ENCODE measurements around the gene CD1D.
"Not testable (repeated sequence)": the region's sequence is repeated elsewhere in the genome, so short reads cannot be mapped to it uniquely, and the experiment has no call there.

The CD1D gene

DNA sequence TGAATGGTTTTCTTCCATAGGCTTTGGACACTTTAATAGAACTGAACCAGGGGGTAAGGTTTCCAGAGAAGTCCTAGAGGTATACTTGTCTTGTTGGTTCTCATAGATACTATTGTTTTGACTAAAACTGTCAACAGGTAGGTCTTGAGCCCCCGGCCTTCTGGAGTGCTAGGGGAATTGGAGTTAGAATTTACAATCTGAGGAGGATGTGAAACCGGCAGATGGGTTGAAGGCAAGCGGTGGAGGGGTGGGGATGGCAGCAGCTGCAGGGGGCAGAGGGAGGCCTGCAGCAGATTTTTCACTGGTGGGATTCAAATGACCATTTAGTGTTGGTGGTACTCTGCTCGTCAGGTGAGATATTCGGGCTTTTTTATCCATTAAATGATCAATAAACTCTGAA lies 4.3 kb upstream of the CD1D start:
- no peak for DNase-seq (ENCODE audit: low read depth)

DNA sequence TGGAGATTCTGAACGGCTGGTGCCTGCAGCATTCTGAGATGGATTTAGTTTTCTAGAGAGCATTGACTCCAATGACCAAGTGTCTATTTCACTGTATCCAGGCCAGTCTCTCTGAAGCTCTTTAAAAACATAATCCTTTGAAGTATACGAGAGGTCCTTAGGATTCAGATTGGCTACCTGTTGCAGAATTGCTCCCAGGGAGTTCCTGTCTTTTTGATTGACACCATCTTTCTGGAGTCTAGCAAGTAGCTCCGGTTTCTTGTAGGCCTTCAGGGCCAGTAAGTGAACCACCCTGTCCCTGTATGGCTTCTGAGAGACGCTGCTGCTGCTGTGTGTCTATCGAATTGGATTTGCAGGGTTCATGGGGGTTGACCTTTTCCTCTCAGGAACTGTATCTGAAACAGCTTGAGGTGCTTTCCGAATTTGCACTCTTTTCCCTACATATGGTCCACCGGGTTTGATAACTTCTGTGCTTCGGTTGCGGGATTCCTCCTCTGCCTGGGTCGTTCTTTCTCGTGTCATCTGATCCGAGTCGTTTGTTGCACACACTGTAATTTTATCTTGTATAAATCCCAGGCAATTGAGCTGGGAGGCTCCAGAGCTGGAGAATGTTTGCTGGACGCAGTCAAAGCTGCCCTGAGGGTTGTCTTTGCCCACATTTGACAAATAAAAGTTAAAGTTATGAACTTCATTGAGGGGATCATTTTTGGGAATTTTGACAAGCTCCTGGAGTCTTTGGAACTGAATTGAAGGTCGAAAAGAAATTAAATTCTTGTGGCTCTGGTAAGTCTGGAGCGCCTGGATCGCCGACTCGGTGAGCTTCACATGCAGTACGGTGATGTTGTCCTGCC lies 3.6 kb upstream of the CD1D start:
- not testable (repeated sequence) for DNase-seq (ENCODE audit: low read depth)

DNA sequence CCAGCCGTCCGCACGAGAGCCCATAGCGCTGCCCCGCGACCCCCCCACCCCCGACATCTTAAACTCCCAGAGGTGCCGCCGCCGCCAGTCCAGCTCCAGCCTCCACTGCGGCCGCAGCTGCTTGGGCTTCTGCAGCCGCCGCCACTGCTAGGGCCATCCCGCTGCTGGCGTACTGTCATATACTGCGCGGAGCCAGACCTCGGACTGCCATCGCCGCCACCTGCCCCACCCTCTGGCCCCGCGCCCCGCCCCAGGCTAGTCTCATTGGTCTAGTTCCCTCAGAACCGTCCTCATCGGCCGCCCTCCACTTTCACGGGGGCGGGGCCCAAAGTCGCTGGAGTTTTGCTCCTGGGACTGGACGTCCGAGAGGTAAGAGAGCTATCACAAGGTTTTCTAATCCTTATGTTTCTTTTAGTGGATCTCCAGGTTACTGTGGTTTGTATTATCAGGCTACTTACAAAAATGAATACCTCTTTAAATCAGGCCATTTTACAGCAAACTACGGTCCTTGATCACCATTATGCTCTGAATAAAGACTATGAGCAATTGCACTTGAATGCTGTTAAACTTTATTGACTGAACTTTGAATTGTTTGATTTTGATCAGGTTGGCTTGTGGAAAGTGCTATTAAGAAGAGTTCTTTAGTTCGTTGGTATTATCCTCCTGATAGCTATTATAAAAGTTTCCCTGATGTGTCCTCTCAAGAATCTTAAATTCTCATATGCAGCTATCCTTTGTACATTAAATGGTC lies 2.8 kb upstream of the CD1D start:
- no peak for DNase-seq (ENCODE audit: low read depth)

DNA sequence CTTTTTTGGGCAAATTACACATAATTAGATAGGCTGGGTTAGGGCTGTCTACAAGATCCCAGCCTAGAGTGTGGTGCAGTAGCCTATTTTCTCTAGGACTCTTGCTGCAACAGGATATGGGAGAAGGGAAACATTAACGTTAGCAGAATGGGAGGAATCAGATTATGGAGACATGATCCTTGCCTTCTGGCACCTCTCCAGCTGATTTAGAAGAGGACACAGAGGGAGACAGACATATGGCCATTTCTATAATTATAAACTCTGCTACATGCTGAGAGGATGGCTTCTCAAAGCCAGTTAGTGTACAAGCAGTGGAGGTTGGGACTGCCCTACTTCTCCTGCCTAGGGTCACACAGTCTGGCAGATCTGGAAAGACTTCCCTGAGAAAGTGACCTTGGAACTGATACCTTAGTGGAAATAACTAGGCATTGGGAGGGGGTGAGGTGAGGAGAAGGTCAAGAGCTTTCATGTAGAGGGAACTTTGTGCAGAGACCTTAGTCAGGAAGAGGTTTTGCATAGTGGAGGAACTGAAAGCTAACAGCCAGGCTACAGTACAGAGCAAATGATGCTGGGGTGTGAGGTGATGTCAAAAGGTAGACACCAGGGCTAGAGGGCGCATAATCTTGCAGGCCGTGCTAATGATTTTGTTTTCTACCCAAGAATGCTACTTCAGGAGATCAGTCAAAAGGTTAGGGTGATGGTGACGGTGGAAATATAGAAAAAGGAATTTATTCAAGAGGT lies 1.2 kb upstream of the CD1D start:
- DNase-seq (ENCODE audit: low read depth), result no peak

DNA sequence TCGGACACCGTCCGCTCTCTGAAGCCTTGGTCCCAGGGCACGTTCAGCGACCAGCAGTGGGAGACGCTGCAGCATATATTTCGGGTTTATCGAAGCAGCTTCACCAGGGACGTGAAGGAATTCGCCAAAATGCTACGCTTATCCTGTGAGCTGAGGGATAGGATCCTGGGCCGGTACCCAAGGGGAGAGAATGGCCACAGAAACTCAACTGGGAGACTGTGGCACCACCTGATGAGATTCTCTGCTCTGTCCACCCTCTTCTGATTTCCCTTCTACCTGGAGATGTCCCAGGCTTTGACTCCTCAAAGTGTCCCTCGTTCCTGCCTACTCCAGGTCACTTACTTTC lies 855 bp downstream of the CD1D start:
- no peak for DNase-seq (ENCODE audit: low read depth)

DNA sequence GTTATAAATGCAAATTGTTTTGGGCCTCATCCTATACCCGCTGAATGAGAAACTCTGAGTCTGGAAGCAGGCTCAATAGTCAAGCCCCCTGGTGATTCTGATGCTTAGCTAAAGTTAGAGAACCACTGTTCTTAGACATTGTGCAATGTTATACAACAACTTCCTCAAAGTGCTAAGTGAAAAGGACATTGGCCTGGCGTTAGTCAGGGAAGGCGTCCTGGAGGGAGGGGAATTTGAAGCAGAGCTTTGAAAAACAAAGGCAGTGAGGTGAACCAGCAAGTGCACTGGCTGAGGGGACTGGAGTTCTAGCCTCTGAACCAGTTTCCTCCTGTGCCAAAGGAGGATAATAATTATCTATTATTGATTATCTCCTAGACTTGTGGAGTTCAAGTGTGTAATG lies 5.1 kb downstream of the CD1D start:
- DNase-seq (ENCODE audit: low read depth), result no peak

DNA sequence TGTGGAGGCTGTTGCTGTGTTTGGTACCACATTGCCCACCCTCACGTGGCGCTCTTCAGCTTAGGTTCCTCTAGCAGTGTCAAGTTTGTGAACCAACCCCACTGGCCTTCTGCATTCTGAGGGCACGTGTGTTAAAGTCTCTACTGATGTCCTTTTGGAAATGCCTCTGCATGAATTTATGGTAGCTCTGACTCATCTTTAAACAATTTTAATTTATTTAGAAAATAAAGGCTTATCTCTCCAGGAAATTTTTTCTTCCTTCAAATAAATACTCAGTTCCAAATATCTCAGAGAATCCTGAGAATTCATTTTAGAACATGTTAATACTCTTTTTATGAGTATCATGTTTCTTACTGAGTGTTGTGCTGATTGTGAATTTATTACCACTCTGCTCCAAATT lies 5.5 kb downstream of the CD1D start:
- DNase-seq (ENCODE audit: low read depth), result no peak

DNA sequence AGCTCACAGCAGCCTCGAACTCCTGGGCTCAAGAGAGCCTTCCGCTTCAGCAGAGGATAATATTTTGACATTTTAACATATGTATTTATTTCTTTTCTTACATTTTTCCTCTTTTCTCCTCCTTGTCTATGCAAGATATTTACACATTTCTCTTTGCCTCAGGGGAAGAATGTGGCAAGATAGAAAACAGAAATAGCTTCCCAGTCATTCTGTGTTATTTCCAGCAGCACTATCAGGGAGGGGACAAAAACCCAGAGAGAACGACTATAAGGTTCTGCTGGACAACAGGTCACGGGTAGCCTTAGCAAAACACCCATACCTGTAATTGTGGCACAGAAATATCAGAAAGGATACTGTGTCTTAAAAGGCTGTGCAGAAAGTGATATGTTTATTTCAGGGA lies 7.9 kb downstream of the CD1D start:
- no peak for DNase-seq (ENCODE audit: low read depth)

DNA sequence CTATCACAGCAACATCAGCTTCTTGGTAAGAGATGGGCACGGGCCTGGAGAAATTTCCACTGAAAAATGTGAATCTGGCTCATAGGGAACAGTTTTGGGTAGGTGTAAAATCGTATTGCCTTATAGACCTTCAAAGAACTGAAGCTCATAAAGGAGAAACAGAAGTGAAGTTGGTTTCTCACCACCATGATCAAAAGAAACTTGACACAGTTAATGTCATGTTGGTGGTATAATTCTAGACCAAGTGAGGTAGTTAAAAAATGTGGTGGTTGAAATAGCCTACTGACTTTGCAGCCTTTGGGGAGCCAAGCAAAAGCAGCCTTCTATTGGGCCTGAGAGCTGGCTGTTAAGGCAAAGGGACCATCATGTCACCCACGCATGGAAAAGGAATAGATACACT lies 8.9 kb downstream of the CD1D start:
- DNase-seq (ENCODE audit: low read depth), result no peak

DNA sequence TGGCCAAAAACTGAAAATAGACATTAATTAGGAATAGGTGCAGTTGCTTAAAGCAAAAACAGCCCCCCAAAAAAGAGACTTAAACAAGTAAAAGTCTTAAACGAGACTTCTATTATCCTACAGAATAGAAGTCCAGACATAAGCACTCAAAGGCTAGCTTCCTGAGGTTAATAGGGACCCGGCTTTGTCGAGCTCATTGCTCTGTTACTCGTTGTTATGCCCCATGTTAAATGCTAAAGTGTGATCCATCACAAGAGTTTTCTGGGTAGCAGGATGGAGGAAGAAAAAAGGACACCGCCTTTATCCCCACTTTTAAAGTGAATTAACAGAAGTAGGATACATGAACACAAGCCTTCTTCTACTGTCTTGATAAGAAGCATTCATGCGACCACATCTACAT lies 10.6 kb downstream of the CD1D start:
- DNase-seq (ENCODE audit: low read depth), result no peak

DNA sequence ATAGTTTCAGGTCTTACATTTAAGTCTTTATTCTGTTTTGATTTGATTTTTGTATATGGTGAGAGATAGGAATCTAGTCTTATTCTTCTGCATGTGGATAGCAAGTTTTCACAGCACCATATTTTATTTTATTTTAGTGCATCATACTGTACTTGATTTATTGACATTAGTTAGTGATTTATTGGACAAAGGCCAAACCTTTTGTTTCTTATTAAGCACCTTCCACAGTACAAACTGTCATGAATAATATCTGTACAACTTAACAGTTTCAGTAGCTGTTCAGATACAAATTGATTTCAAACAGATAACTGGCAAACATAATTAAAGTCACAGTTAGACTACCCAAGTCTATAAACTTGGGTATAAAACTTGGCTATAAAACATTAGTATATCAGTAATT lies 15.8 kb downstream of the CD1D start:
- DNase-seq (ENCODE audit: low read depth), result no peak

DNA sequence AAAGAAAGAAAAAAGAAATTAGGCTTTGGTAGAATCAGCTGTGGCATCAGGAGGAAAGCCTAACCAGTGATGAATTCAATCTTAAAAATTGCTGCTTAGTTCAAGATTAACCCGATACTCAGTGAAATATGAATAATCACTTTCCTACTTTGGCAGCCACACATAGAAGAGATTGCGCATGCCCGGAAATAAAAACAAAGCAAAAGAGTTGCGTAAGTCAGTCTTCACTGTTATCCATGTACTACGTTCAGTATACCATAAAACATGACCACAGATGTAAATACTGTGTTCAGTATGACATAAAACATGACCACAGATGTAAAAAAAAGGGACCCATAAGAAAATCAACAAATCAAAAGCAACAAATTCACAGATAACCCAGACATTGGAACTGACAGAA lies 19.2 kb downstream of the CD1D start:
- no peak for DNase-seq (ENCODE audit: low read depth)

DNA sequence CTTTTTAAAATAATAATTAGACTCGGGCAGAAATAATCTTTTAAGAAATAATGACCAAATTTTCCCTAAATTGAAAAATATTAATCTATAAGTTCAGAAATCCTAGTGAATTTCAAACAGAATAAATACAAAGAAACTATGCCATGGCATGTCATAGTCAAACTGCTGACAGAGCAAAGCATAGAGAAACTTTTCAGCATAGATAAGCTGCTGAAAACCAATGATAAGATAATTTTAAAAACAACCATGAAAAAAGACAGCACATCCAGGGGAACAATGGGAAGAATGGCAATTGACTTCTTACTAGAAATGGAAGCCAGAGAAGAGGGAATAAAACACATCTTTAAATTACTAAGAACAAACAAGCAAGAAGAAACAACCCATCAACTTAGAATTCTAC lies 19.8 kb downstream of the CD1D start:
- DNase-seq (ENCODE audit: low read depth), result no peak

DNA sequence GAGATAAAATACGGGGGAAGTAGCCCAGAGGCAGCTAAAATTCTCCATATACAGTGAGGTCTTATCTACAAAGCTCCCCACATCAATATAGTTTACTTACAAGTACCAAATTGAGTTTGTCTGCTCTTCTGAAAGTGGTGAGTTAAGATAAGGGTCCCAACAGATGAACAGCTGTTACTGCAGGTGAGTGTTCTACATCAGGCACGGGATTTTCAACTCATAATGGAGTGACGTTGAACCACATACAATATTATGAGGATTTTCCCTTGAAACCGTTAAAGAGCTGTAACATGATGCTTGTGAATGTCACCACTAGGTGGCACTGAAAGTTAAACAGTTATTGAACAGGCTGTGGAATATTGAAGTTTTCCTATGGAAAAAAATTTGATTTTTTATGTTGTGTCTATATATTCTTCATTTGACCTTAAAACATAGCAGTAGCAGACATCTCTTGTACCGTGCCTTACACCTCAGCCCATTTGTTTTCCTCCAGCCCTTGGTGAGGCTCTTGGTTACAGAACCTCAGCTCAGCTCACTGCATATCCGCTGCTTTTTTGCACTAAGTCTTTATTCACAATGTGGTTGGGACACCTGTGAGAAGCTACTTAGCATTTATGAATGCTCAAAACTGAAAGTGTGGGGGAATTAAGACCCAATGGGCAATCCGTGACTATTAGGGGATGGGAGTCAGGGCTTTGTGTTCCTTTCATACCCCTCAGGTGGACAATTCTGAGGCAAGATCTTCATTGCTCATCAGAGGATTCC lies 23.2 kb downstream of the CD1D start:
- no peak for DNase-seq (ENCODE audit: low read depth)

DNA sequence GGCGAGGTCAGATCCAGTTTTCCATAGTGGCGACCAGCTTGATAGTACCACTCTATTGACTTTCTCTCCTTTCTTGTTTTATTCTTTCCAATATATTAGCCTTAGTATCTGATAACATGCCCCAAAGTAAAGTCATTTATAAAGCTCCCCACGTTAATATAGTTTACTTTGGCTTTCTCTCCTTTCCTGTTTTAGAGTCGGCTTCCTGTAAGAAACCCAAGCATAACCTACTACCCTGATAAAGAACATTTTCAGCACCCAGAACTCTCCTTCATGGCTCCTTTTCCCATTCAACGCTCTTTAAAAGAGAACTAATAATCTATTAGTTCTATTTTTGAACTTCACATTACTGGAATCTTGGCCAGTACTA lies 23.7 kb downstream of the CD1D start:
- no peak for DNase-seq (ENCODE audit: low read depth)

DNA sequence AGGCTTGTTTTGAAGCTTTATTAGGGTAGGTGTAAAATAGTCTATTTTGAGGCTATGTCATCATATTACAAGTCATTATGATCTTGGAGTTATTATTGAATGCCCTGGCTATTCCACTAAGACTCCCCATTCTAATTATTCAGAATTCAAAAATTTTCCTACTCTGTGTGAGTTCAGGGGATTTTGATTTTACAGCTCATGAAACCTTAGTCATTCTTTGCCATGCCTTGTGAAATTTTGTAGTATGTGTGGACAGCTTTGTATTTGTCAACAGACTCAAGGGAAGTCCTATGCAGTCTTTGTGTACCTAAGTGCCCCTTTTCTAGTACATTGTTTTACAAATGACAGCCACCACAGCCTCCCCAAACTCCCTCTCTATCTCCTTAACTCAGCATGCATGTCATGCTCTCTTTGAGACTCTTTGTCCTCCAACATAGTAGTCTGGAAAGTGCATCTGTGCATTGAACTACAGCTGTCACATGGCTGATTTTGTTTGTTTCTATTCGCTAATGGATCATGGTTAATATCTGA lies 28.0 kb downstream of the CD1D start:
- DNase-seq (ENCODE audit: low read depth), result no peak

DNA sequence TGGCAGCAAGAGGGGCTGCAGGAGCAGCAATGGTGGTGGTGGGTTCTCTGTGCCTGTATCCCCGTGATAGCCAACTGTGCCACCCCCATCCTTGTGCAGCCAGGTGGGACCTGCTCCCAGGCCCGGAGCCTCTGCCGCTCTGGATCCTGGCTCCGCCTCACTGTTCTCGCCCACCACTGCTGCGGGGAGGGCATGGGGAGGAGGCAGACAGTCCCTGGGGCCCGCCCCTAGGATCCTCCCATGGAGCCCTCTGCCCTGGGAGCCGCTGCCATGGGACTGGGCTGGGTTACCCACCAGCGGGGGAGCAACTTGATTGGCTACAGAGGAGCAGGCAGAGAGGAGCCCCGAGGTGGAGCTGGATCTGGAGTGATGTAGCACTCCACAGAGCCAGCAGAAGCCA lies 31.6 kb downstream of the CD1D start:
- DNase-seq (ENCODE audit: low read depth), result no peak

DNA sequence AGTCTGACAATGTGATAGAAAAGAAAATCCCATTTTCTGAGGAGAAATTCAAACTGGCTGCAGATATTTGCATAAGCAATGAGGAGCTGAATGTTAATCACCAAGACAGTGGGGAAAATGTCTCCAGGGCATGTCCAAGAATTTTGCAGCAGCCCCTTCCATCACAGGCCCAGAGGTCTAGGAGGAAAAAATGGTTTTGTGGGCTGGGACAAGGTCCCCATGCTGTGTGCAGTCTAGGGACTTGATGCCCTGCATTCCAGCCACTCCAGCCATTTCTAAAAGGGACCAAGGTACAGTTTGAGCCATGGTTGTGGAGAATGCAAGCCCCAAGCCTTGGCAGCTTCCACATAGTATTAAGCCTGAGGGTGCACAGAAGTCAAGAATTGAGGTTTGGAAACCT lies 42.8 kb downstream of the CD1D start:
- not testable (repeated sequence) for DNase-seq (ENCODE audit: low read depth)

DNA sequence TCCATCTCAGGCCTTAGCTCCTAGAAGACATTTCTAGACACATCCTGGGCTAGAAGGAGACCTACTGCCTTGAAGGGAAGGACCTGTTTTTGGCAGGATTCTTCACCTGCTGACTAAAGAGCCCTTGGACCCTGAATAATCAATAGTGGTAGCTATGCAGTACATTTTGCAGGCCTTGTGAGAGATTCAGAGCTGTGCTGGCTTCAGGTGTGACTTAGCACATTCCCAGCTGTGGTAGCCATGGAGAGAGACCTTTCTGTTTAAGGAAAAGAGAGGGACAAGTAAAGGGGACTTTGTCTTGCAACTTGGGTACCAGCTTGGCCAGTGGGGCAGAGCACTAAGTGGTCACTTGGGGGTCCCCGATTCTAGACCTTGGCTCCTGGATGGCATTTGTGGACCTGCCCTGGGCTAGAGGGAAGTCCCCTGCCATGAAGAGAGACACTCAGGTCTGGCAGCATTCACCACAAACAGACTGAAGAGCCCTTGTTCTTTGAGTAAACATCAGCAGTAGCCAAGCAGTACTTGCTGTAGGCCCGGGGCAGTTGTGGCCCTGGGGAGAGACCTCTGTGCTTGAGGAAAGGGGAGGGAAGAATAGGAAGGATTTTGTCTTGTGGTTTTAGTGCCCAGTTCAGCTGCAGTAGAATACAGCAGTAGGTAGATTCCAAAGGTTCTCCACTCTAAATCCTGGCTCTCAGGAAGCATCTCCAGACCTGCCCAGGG lies 47.4 kb downstream of the CD1D start:
- DNase-seq (ENCODE audit: low read depth), result no peak
